ENCODE data around the gene NR5A2.

- no peak for TF ChIP-seq TAF1 (IDR thresholded peaks at IDR 0.05; ENCODE audit: borderline replicate concordance, insufficient read depth, low read length)
- TF ChIP-seq REST (IDR thresholded peaks at IDR 0.05; ENCODE audit: insufficient read depth in 1 of 2, low read depth in 2 of 2, low read length in 2 of 2) = no peak
- no peak for TF ChIP-seq POLR2AphosphoS5 (IDR thresholded peaks at IDR 0.05; ENCODE audit: low read depth, low read length)
These were observed 8.0 kb downstream of the NR5A2 start for GRCh38 chr1:200035397-200035955.

All from PFSK-1 (cell line).